ENCODE results near the gene RNU6-7.

The RNU6-7 gene

DNA sequence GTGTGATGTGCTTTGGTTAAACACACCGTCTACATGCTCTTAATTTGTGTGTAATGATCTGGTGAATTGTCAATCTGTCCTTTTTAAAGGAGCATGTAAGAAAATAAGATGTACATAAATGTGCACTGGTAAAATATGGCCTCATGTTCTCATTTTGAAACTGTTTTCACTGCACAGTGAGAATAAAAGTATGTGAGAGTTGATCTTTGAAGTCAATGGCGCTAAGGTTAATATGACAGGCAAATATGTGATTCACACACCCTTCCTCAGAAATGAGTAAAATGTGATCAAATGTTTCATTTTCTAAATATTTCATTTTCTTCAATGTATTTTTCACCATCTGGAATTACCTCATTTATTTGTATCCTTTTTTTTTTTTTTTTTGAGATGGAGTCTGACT is 8.3 kb upstream of the RNU6-7 start:
- Histone ChIP-seq H3K4me2 (no peak overlapping the region), H2AFZ (ENCODE audit: low read depth) (no peak overlapping the region), H3K36me3 (ENCODE audit: insufficient read depth) (no peaks in the 10 kb centered on the region), H3K4me3 (IDR thresholded peaks at IDR 0.05; ENCODE audit: insufficient read depth, low read depth, low read length) (no peak overlapping the region), H4K20me1 (ENCODE audit: insufficient read depth) (no peaks in the 10 kb centered on the region), H3K79me2 (ENCODE audit: insufficient read depth, low read depth) (no peaks in the 10 kb centered on the region), H3K4me1 (ENCODE audit: low read depth, poor library complexity, severe bottlenecking) (peaks cover 19% of the 10 kb centered on the region), H3K27me3 (ENCODE audit: insufficient read depth, low read depth) (no peaks in the 10 kb centered on the region), H3K27ac (no peak overlapping the region), H3K9ac (no peak overlapping the region)
- TF ChIP-seq, protein P1, sequence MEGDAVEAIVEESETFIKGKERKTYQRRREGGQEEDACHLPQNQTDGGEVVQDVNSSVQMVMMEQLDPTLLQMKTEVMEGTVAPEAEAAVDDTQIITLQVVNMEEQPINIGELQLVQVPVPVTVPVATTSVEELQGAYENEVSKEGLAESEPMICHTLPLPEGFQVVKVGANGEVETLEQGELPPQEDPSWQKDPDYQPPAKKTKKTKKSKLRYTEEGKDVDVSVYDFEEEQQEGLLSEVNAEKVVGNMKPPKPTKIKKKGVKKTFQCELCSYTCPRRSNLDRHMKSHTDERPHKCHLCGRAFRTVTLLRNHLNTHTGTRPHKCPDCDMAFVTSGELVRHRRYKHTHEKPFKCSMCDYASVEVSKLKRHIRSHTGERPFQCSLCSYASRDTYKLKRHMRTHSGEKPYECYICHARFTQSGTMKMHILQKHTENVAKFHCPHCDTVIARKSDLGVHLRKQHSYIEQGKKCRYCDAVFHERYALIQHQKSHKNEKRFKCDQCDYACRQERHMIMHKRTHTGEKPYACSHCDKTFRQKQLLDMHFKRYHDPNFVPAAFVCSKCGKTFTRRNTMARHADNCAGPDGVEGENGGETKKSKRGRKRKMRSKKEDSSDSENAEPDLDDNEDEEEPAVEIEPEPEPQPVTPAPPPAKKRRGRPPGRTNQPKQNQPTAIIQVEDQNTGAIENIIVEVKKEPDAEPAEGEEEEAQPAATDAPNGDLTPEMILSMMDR (conservative IDR thresholded peaks at IDR 0.05; ENCODE audit: low read depth, low read length): no peak

DNA sequence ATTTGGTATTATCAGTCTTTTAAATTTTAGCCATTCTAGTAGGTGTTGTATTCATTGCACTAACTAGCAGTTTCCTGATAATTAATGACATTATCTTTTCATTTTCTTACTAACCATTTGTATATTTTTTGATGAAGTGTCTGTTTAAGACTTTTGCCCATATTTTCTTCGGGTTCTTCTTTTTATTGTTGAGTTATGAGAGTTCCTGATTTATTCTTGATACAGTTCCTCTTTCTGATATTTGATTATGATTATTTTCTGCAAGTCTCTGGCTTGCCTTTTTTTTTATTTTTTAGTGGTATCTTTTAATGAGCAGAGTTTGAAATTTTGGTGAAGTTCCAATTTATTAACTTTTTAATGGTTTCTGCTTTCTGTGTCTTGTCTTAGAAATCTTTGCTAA is 6.2 kb upstream of the RNU6-7 start:
- Histone ChIP-seq H2AFZ (ENCODE audit: low read depth) (no peak overlapping the region), H3K4me1 (ENCODE audit: low read depth, poor library complexity, severe bottlenecking) (peaks cover 35% of the 10 kb centered on the region), H3K79me2 (ENCODE audit: insufficient read depth, low read depth) (no peaks in the 10 kb centered on the region), H3K27ac (no peak overlapping the region), H3K27me3 (ENCODE audit: insufficient read depth, low read depth) (no peaks in the 10 kb centered on the region), H3K9ac (no peak overlapping the region), H3K4me3 (IDR thresholded peaks at IDR 0.05; ENCODE audit: insufficient read depth, low read depth, low read length) (no peak overlapping the region), H3K36me3 (ENCODE audit: insufficient read depth) (no peaks in the 10 kb centered on the region), H3K4me2 (no peak overlapping the region), H4K20me1 (ENCODE audit: insufficient read depth) (no peaks in the 10 kb centered on the region)
- TF ChIP-seq, protein P1 (conservative IDR thresholded peaks at IDR 0.05; ENCODE audit: low read depth, low read length): no peak

DNA sequence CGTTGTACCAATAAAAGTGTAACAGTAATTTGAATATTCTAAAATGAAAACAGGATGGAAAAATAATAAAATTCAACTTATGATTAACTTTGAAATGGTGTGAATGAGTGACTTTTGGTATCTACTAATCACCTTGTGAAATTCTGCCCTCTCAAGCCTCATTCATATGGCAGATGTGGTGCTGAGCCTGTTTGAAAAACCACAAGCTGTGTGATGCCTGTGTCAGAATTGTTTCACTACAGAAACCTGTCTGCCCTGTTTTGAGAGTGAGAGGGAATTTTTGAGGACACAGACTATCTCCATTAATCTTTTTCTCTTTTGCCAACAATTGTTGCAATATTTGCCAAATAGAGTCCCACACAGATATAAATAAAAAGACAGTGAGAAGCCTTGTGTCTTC is 3.9 kb upstream of the RNU6-7 start:
- Histone ChIP-seq H3K27me3 (ENCODE audit: insufficient read depth, low read depth) (no peaks in the 10 kb centered on the region), H3K79me2 (ENCODE audit: insufficient read depth, low read depth) (no peaks in the 10 kb centered on the region), H3K27ac (peak overlapping the region; percentile 19; the same call in 1 of the 2 replicates), H3K4me3 (IDR thresholded peaks at IDR 0.05; ENCODE audit: insufficient read depth, low read depth, low read length) (no peak overlapping the region), H3K4me2 (peak overlapping the region; percentile 46), H3K9ac (no peak overlapping the region), H3K36me3 (ENCODE audit: insufficient read depth) (no peaks in the 10 kb centered on the region), H3K4me1 (ENCODE audit: low read depth, poor library complexity, severe bottlenecking) (peaks cover 35% of the 10 kb centered on the region), H2AFZ (ENCODE audit: low read depth) (no peak overlapping the region), H4K20me1 (ENCODE audit: insufficient read depth) (no peaks in the 10 kb centered on the region)
- TF ChIP-seq, protein P1 (conservative IDR thresholded peaks at IDR 0.05; ENCODE audit: low read depth, low read length): no peak

DNA sequence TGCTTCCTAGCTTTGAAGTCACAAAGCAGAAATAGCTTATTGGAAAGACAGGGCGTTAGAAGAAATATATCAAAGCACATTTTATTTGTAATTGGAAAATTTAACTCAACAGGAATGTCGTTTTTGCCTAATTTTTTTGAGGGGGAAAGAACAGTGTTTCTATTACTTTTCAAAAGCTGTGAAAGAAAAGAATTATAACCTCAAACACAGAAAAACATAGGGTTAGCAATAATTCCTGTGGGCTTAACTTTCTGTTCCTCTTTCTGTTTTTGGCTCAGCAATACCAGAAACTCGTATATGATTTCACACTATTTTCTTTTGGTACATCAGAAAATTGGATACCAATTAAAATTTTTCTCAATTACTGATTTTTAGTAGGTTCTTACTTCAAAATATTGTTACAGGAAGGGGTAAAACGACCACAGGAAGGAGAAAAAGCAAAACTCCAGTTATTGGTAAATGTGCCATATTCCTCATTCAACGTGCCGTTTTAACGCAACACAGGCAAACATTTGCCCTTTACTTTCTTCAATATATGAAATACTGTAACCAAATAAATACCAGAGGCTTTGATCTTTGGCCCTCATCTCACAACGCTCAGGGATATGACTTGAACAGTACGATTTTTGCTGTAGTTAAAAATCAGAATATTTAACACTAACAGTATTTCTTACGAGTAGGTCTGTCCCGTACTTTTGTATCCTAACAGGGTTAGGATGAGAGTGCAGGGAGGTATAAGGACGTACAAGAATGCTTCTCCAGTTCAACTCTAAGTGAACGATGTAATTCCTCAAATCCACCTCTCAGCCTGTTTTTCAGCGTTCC is 1.3 kb upstream of the RNU6-7 start:
- H3K4me1 ChIP-seq (ENCODE audit: low read depth, poor library complexity, severe bottlenecking): peaks cover 42% of the 10 kb centered on the region
- H4K20me1 ChIP-seq (ENCODE audit: insufficient read depth): no peaks in the 10 kb centered on the region
- peak overlapping the region; percentile 23; the same call in 1 of the 2 replicates for H3K27ac ChIP-seq
- no peaks in the 10 kb centered on the region for H3K79me2 ChIP-seq (ENCODE audit: insufficient read depth, low read depth)
- H3K9ac ChIP-seq: peak overlapping the region; percentile 14; the same call in 1 of the 2 replicates
- H3K4me2 ChIP-seq: peak overlapping the region; percentile 93
- H3K36me3 ChIP-seq (ENCODE audit: insufficient read depth): no peaks in the 10 kb centered on the region
- no peaks in the 10 kb centered on the region for H3K27me3 ChIP-seq (ENCODE audit: insufficient read depth, low read depth)
- peak overlapping the region; percentile 80; the same call in 1 of the 2 replicates for H2AFZ ChIP-seq (ENCODE audit: low read depth)
- TF ChIP-seq, protein P1 (conservative IDR thresholded peaks at IDR 0.05; ENCODE audit: low read depth, low read length): no peak
- no peak overlapping the region for H3K4me3 ChIP-seq (IDR thresholded peaks at IDR 0.05; ENCODE audit: insufficient read depth, low read depth, low read length)

Data from KMS-11 (cell line).